LNCaP clone FGC (cell line): Measurements from ENCODE around the gene C10orf53.

Experiments
- DNase-seq: peaks from one replicate; pipeline ENCODE4 v3.0.0-alpha.2; 2011; ENCODE audit warnings: low read depth
- H3K4me3 ChIP-seq: 2 replicates; pipeline ENCODE4 v1.5.1; 2011; ENCODE audit warnings: mild to moderate bottlenecking, low read depth, low read length, control low read depth
- CTCF ChIP-seq: IDR thresholded peaks from 2 replicates; pipeline ENCODE4 v1.5.1; 2012; ENCODE audit warnings: mild to moderate bottlenecking; ENCODE audit not compliant: control insufficient read depth, insufficient read depth; ENCODE audit errors: extremely low read depth

The C10orf53 gene

GRCh38 chr10:49742683-49743463 lies 63.4 kb downstream of the C10orf53 start:
- no peak overlapping the region for H3K4me3 ChIP-seq
- DNase-seq: no peak
- no peak for TF ChIP-seq CTCF

- TF ChIP-seq CTCF: no peak
- DNase-seq: no peak
- no peak overlapping the region for H3K4me3 ChIP-seq
Observed at GRCh38 chr10:49743464-49744075, 64.1 kb downstream of the C10orf53 start.

GRCh38 chr10:49744091-49744685 lies 64.7 kb downstream of the C10orf53 start:
- DNase-seq: no peak
- no peak for TF ChIP-seq CTCF
- no peak overlapping the region for H3K4me3 ChIP-seq

- no peak overlapping the region for H3K4me3 ChIP-seq
- 0 out of 2 replicates have a peak, but pooled peaks have one; percentile 9 for TF ChIP-seq CTCF
- no peak for DNase-seq
Observed at GRCh38 chr10:49744924-49745605, 65.6 kb downstream of the C10orf53 start.

- H3K4me3 ChIP-seq: no peak overlapping the region
- no peak for DNase-seq
- TF ChIP-seq CTCF: no peak
Observed at GRCh38 chr10:49745756-49746155, 66.3 kb downstream of the C10orf53 start.

GRCh38 chr10:49746626-49747302 lies 67.3 kb downstream of the C10orf53 start:
- no peak for DNase-seq

More at GRCh38 chr10:49746626-49747302, 67.3 kb downstream of the C10orf53 start:
- H3K4me3 ChIP-seq: no peak overlapping the region
- no peak for TF ChIP-seq CTCF
